HG02840 (cell line): ENCODE results near the gene CDR2.
"Not testable (repeated sequence)": the region's sequence is repeated elsewhere in the genome, so short reads cannot be mapped to it uniquely, and the experiment has no call there.

Experiments used
- ATAC-seq: cut with Tn5 transposase; IDR thresholded peaks from one replicate; pipeline ENCODE4 v1.9.1; 2021; ENCODE audit warnings: mild to moderate bottlenecking, moderate library complexity, moderate number of reproducible peaks; ENCODE audit not compliant: unreplicated experiment, low FRiP score

The CDR2 gene

DNA sequence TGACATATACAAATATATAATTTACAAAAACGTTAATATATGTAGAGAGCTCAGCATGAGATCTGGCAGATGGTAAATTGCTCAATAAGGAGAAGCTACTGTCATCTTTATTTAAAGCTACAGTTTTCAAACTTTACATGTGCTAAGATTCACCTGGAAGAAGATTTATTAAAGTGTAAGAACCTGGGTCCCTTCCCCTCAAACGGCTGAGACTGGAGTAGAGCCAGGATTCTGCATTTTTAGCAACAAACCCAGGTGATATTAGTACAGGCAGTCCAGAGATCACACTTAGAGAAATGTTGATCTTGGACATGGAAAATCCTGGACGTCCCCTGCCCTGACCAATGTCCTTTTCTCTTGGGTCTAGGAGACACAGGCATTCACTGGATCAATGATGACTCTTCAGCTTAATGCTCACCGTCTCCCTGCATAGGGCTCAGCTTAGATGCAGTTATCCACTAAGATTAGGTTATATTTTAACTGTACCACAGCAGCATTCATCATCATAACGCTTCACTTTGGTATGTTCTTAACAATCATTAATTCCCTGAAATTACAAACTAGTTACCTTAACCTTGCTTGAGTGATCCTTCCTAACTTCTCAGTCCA is 20.4 kb downstream of the CDR2 start:
- no peak for ATAC-seq

DNA sequence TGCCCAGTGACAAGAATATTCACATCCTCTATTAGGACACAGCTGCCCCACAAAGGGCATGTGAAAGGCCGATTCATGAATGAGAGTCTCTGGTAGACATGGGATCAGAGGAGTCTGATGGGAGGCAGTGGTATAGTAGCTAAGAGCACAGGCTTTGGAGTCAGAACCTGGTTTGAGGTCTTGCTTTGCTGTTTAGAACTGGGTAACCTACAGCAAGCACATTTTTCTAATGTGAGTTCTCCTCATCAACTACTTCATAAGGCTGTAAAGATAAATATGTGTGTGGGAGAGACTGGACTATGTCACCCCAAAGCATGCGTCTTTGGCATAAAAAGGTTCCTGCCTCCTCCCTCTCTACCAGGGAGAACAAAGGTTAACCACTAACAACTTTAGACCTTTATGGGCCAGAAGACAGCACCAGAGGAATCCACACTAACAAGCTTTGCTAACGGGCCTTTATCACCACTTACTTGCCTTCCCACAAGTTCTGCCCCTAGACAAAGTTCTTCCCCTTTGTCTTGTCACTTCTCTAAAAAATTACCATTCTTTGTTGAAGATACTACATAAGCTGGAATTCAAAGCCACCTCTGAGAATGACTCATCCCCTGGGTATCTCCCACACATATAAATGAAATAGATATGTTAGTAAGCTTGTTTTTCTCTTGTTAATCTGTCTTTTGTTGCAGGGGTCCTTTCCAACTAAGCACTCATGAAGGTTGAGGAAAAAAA is 21.1 kb downstream of the CDR2 start:
- no peak for ATAC-seq

DNA sequence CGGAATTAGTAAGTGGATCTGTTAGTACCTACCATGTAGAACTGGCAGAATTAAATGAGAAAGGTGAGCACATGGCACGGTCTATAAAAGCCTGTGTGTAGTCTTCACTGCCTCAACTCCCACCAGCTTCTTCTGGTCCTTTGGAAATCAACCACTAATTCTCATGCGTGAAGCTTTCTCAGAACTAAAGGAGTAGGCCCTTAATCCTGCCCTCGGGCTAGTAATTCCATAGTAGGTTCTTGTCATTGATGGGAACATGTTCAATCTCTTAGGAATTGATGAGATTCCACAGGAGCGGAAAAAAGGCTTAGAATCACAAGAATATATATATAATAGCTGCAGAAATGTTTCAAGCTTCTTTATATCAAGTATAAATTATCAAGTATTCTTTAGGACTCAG is 21.7 kb downstream of the CDR2 start:
- no peak for ATAC-seq

DNA sequence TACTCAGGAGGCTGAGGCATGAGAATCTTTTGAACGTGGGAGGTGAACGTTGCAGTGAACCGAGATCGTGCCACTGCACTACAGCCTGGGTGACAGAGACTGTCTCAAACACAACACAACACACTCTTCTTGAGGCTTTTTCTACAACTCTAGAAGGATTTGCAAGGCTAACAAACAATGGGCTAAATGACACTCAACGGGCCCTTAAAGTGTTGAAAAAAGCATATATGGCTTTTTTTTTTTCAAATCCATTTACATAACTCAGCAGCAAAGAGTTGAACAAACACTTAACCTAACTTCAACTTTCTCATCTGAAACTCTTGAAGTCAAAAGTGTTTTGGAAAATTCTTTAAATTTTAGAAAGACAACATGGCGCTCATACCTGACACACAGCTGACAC is 22.3 kb downstream of the CDR2 start:
- ATAC-seq = no peak

DNA sequence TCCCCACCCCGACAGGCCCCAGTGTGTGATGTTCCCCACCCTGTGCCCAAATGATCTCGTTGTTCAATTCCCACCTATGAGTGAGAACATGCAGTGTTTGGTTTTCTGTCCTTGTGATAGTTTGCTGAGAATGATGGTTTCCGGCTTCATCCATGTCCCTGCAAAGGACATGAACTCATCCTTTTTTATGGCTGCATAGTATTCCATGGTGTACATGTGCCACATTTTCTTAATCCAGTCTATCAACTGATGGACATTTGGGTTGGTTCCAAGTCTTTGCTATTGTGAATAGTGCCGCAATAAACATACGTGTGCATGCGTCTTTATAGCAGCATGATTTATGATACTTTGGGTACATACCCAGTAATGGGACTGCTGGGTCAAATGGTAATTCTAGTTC is 23.4 kb downstream of the CDR2 start:
- ATAC-seq = not testable (repeated sequence)

DNA sequence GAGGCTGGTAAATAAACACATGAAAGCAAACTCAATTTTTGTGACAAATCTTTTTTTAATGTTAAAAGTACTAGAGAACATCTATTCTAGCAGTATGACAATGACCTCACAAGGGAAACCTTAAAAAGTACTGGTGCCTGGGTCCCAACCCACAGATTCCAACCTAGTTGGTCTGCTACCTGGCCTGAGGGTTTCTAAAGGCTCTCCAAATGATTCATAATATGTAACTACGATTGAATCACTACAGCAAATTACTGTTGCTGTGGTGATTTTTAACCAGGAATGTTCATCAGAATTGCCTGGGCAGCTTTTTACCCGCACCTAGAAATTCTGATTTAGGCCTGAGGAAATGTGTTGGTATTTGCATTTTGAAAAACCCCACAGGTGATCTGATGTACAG is 26.1 kb downstream of the CDR2 start:
- no peak for ATAC-seq

DNA sequence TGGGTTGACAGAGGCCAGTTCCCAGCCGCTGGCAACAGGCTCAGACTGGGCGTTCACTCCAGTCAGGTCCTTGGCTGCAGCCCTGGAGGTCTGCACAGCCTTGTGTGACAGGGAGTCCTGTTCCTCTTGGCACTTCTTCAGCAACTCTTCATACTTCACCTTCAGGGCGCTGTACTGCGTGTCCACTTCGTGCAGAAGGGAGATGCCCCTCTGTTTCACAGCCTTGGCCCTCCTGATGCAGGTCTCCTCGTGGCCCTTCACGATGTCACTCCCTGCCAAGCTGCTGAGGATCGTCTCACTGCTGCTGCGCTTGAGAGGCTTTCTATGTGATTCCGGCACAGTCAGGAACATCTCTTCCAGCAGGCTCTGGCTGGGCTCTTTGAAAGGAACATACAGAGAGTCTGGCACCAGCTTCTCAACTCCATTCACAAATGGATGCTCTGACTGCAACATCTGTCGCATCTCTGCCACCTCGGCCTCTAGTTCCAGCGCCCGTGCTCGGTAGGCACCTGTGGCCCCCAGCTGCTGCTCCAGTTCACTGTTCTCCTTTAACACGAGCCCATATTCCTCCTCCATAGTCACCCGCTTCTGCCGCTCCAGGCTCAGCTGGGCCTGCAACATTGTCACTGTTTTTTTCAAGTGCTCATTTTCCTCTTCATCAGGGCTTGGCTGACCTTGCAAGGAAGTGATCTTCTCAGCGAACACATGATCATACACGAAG is 27.2 kb downstream of the CDR2 start:
- no peak for ATAC-seq

DNA sequence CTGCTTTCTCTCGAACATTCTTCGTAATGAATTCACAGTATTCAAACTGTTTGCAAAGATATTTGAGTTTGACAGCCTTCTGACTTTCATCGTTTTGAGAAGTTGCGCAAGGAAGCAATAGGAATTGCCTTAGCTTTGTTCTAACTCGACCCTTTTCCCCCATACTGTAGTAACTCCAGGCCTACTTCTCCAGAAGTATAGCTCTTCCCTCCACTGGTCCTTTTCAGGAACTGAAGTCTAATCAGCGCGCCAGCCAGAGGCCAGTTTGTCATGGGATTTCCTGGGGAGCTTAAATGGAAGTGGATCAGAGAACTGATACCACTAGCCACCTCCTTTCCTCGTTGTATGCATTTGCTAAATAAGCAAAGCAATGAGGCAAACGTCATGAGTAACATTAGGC is 27.9 kb downstream of the CDR2 start:
- no peak for ATAC-seq

DNA sequence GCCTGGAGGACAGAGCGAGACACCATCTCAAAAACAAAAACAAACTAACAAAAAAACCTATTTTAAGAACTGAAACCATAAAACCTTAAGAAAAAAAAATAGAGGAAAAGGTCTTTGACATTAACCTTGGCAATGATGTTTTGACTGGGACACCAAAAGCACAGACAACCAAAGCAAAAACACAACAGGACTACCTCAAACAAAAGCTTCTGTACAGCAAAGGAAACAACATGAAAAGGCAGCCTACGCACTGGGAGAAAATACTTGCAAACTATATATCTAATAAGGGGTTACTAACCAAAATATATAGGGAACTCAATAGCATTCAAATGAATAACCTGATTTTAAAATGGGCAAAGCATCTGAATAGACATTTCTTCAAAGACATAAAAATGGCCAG is 32.3 kb downstream of the CDR2 start:
- ATAC-seq = no peak

DNA sequence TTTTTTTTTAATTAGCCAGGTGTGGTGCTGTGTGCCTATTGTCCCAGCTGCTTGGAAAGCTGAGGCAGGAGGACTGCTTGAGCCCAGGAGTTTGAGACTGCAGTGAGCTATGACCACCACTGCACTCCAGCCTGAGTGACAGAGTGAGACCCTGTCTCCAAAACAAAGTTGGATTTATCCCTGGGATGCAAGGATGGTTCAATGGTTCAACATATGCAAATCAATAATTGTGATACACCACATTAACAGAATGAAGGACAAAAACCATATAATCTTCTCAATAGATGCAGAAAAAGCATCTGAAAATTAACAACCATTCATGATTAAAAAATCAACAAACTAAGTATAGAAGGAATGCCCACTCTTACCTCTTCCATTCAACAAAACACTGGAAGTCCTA is 33.5 kb downstream of the CDR2 start:
- ATAC-seq = no peak

DNA sequence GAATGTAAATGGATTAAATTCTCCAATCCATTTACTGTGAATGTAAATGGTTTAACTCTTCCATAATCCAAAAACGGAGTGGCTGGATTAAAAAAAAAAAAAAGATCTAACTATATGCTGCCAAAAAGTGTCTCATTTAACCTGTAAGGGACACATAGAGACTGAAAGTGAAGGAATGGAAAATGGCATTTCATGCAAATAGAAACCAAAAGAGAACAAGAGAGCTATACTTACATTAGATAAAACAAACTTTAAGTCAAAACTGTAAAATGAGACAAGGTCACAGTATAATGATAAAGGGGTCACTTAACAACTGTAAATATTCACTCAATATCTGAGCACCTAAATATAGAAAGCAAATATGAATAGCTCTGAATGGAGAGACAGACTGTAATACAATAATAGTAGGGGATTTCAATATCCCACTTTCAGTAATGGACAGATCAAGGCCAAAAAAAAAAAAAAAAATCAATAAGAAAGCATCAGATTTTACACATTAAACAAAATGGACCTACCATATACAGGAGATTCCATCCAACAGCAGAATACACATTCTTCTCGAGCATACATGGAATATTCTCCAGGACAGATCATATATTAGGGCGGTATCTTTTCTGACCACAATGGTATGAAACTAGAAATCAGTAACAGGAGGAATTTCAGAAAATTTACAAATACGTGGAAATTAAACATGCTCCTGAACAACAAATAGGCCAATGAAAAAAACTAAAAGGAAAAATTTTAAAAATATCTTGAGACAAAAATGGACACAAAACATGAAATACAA is 36.4 kb downstream of the CDR2 start:
- ATAC-seq = no peak

DNA sequence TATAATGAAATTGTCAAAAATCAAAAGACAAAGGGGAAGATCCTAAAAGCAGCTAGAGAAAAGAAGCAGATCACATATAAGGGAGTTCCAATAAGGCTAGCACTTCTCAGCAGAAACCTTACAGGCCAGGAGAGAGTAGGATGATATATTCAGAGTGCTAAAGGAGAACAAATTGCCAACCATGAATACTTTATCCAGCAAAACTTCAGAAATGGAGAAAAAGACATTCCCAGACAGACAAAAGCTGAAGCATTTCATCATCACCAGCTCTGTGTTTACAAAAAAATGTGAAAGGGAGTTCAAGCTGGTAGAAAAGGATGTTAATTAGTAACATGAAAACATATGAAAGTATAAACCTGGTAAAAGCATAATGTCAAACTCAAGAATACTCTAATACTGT is 37.4 kb downstream of the CDR2 start:
- ATAC-seq = no peak

DNA sequence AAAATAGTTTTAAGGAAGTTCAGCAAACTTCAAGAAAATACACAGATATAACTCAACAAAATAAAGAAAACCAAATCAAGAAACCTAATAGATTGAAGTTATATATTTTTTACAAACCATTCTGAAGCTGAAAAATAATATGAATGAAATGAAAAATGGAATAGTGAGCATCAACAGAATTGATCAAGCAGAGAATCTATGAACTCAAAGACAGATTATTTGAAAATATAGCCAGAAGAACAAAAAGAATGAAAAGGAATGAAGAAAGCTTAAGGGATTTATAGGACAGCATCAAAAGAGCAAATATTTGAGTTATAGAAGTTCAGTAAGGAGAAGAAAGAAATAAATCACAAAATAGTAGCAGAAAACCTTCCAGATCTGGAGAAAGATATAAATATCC is 37.8 kb downstream of the CDR2 start:
- ATAC-seq = no peak

DNA sequence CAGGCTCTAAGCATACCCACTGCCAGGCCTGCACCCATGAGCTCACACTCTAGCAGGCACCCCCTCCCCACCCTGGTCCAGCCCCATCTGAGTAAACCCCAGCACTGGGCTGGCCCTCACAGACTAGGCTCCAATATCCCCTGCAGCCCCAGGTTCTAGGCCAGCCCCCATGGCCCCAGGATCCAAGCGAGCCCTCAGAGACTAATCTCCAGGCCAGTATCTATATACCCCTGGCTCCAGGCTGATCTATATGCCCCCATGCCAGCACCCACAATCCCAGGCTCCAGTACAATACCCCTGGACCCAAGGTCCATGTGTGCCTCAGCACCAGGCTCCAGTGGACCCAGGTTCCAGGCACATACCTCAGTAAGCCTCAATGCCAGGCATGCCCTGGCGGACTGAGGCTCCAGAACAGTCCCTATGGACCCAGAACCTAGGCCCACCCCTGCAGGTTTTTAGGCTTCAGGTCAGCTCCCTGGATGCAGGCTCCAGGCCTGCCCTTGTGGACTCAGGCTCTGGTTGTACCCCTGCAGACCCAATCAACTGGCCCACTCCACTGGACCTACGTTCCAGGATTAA is 38.7 kb downstream of the CDR2 start:
- no peak for ATAC-seq

DNA sequence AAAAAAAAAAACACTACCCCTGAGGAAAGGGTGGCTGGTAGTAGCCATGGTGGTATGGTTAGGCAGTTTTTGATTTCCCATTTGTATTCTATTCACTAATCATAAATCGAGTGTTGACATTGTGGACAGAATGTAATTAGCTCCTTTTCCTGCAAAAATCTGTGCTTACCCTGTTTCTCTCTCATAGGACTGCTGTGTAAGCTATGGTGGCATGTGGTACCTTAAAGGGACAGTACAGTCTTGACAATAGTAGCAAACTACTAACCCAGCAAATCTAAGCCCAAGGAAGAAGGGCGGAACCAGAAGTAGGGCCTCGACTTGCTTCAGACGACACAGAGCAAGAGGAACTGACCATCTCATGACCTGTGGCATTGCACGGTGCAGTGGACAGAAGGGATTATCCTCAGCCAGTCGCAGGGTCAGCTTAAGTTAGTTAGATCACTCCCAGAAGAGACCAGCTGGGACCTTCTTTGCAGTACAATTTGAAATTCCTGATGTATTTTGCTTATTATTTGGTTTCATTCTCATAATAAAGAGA is 40.9 kb downstream of the CDR2 start:
- no peak for ATAC-seq

DNA sequence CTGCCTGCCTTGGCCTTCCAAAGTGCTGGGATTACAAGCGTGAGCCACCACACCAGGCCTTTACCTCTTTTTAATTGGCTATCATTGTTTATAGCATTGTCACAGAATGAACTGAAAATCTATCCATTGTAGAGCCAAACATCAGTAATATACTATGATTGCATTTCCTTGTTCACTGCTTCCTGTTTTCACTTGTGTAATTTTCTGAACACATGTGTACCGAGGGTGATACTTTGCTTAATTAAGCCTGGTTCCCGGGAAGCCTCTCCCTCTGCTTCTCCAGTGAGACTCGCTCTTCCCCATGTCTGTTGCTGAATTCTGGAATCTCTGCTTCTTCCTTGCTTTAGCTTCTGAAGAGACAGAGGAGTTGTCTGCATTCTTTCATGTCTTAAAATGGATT is 44.1 kb downstream of the CDR2 start:
- ATAC-seq = no peak

DNA sequence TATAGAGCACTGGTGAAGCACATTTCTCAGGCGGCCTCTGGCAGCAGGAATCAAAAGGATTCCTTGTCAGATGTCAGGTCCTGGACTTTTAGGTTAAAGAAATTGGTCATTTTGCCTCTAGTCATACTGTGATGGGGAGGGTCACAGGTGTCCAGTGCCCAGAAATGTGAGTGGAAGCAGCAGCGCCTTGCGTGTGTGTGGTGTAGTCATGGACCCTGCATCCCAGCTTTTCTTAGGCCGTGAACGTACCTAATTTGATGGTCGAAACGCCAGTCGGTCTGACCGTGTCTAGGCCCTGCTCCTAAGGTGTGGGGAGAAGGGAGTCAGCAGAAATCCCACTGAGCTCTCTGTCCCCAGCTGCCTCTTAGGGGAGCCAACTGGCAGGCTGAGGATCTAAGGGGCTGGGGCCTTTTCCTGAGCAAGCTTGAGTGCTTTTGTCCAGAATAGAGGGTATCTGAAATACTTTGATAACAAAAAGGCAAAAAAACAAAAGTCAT is 45.2 kb downstream of the CDR2 start:
- no peak for ATAC-seq

DNA sequence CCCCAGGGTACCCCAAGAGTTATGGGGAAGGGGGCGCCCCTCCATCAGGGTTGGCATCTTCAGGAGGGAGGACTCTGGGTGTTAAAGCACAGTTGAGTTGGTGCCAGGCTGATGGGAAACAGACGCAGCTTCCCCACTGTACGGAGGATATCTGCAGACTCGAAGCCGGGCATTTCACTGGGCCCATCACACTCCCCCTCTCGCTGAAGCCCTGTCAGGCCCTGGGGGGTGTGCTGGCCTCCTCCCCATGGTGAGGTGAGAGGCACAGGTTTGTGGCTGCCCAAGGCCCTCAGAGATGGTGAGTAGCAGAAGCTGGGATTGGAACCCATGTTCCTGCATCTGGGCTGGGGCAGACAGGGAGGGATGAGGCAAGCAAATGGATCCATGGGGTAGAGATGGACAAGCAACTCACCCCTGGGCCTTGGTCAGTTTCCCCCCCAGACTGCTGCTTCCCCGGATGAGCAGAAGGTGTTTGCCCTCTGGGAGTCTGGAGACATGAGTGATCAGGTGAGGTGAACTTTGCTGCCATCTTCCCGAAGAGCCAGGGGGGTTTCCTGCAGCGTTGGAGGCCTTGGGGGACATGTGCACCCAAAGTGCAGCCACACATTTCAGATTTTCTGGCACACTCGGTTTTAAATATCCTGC is 46.2 kb downstream of the CDR2 start:
- no peak for ATAC-seq

DNA sequence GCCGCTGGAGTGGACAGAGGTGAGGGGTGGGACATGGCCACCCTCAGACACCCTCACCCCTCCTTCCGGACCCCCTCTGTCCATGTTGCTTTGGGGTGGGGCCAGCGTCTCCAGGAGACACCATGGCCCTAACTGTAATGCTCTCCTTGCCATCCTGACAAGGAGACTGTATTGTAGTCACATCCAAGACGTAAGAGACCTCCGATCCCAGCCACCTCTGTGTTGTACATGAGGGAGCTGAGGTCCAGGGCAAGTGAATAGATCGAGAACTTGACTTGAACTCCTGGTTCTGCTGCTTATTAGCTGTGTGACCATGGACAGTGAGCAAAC is 47.0 kb downstream of the CDR2 start:
- no peak for ATAC-seq
